Panc1 (cell line): ENCODE data around the gene FSD2. TPM values are rescaled to one million over a fixed set of nuclear protein-coding genes. Genes with fewer than 3 reads are reported as not detected.

Experiments
- ATAC-seq: fragments of 200-7000 bp; cut with Tn5 transposase; 2 replicates; pipeline ENCODE4 v1.9.1; 2020; ENCODE audit warnings: mild to moderate bottlenecking, moderate library complexity
- BruUV-seq: library from RNA; stranded (reverse); fragments of 400-500 nt; replicated peaks from 2 replicates; lab custom pipeline; 2021; lab: Mats Ljungman, UMichigan
- CTCF ChIA-PET: fragments of 300-600 bp; sonication (Branson Sonifier 250); formaldehyde crosslinking; loops from one replicate; lab custom pipeline; 2022; ENCODE audit warnings: antibody characterized with exemption; lab: Charles Lee
- POLR2A ChIA-PET: fragments of 300-600 bp; sonication (Branson Sonifier 250); formaldehyde crosslinking; loops from one replicate; lab custom pipeline; 2022; ENCODE audit warnings: antibody characterized with exemption; lab: Charles Lee
- DNase-seq: peaks from one replicate; pipeline ENCODE4 v3.0.0-alpha.2; 2010; ENCODE audit warnings: low read depth, low spot score
- H3K27ac ChIP-seq: 2 replicates; pipeline ENCODE4 v1.5.1; 2011; ENCODE audit warnings: mild to moderate bottlenecking, low read length, inconsistent platforms
- H3K27me3 ChIP-seq: fragments of 200-500 bp; sonication (Bioruptor generic); 2 replicates; pipeline ENCODE4 v1.6.0; 2014; ENCODE audit warnings: low read length, inconsistent platforms; ENCODE audit not compliant: control insufficient read depth, insufficient read depth
- H3K36me3 ChIP-seq: fragments of 200-500 bp; sonication (Bioruptor generic); 2 replicates; pipeline ENCODE4 v1.5.1; 2014; ENCODE audit warnings: inconsistent platforms, mild to moderate bottlenecking, low read length, moderate library complexity; ENCODE audit not compliant: control insufficient read depth, insufficient read depth
- H3K4me1 ChIP-seq: 2 replicates; pipeline ENCODE4 v1.5.1; 2011; ENCODE audit warnings: inconsistent platforms, mild to moderate bottlenecking, low read length, moderate library complexity; ENCODE audit not compliant: control insufficient read depth, insufficient read depth
- H3K4me3 ChIP-seq, 2 experiments: 2 replicates each; pipeline ENCODE4 v1.5.1; 2011 to 2012; ENCODE audit warnings: low read depth in 2 of 2, low read length in 2 of 2, mild to moderate bottlenecking in 2 of 2, inconsistent platforms in 1 of 2, moderate library complexity in 1 of 2
- H3K9me3 ChIP-seq: fragments of 200-500 bp; sonication (Bioruptor generic); 2 replicates; pipeline ENCODE4 v1.5.1; 2014; ENCODE audit warnings: low read depth, mild to moderate bottlenecking, inconsistent platforms, low read length, moderate library complexity; ENCODE audit not compliant: control insufficient read depth, insufficient read depth
- POLR2AphosphoS5 ChIP-seq: IDR thresholded peaks from 2 replicates; pipeline ENCODE4 v1.6.1; 2012; ENCODE audit warnings: mild to moderate bottlenecking, low read depth, low read length, moderate library complexity
- SIN3A ChIP-seq: IDR thresholded peaks from 2 replicates; pipeline ENCODE4 v1.6.1; 2012; ENCODE audit warnings: low read depth, mild to moderate bottlenecking, low read length, moderate library complexity, borderline replicate concordance; ENCODE audit not compliant: insufficient read depth
- TCF7L2 ChIP-seq: IDR thresholded peaks from 2 replicates; pipeline ENCODE4 v1.6.1; 2011; ENCODE audit warnings: mild to moderate bottlenecking, low read depth, low read length, inconsistent platforms
- in situ Hi-C: cut with HindIII; loops from 2 replicates; pipeline ENCODE4 v1.10.0; 2016; ENCODE audit warnings: low sequenced_read_pairs, low pct_unique_long_range_greater_than_20kb
- intact Hi-C: fragments of 100-400 bp; cut with micrococcal nuclease; formaldehyde crosslinking; loops from one replicate; pipeline ENCODE4 v1.10.0; 2022; ENCODE audit not compliant: unreplicated experiment
- total RNA-seq: library from RNA; stranded (reverse); gene quantifications from one replicate; pipeline ENCODE4 v1.2.1, GENCODE V29; 2021; ENCODE audit not compliant: unreplicated experiment
- TF ChIP-seq, protein P1 (sequence below), 2 experiments: IDR thresholded peaks; 2 replicates each; pipeline ENCODE4 v1.6.1; 2011 to 2012; ENCODE audit warnings: low read depth in 2 of 2, control low read depth in 1 of 2, low read length in 1 of 2, mild to moderate bottlenecking in 1 of 2, moderate library complexity in 1 of 2; ENCODE audit not compliant: insufficient read depth in 1 of 2
- TF ChIP-seq, protein P2 (sequence below): fragments of 450-650 bp; IDR thresholded peaks from 2 replicates; pipeline ENCODE4 v1.5.1; 2017; ENCODE audit warnings: mild to moderate bottlenecking

FSD2 gene
- total RNA-seq, 1 experiment from 2014 or later = not detected

GRCh38 chr15:82851306-82851850 is 45.5 kb upstream of the FSD2 start:
- CTCF ChIA-PET = no interaction called here
- in situ Hi-C loops = no loop called here
- TF ChIP-seq POLR2AphosphoS5 = no peak
- TF ChIP-seq SIN3A = no peak
- TF ChIP-seq TCF7L2 = no peak
- TF ChIP-seq, protein P1, sequence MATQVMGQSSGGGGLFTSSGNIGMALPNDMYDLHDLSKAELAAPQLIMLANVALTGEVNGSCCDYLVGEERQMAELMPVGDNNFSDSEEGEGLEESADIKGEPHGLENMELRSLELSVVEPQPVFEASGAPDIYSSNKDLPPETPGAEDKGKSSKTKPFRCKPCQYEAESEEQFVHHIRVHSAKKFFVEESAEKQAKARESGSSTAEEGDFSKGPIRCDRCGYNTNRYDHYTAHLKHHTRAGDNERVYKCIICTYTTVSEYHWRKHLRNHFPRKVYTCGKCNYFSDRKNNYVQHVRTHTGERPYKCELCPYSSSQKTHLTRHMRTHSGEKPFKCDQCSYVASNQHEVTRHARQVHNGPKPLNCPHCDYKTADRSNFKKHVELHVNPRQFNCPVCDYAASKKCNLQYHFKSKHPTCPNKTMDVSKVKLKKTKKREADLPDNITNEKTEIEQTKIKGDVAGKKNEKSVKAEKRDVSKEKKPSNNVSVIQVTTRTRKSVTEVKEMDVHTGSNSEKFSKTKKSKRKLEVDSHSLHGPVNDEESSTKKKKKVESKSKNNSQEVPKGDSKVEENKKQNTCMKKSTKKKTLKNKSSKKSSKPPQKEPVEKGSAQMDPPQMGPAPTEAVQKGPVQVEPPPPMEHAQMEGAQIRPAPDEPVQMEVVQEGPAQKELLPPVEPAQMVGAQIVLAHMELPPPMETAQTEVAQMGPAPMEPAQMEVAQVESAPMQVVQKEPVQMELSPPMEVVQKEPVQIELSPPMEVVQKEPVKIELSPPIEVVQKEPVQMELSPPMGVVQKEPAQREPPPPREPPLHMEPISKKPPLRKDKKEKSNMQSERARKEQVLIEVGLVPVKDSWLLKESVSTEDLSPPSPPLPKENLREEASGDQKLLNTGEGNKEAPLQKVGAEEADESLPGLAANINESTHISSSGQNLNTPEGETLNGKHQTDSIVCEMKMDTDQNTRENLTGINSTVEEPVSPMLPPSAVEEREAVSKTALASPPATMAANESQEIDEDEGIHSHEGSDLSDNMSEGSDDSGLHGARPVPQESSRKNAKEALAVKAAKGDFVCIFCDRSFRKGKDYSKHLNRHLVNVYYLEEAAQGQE (IDR thresholded peaks at IDR 0.05; ENCODE audit: insufficient read depth in 1 of 2, low read depth in 2 of 2, low read length in 1 of 2) = no peak
- TF ChIP-seq, protein P2, sequence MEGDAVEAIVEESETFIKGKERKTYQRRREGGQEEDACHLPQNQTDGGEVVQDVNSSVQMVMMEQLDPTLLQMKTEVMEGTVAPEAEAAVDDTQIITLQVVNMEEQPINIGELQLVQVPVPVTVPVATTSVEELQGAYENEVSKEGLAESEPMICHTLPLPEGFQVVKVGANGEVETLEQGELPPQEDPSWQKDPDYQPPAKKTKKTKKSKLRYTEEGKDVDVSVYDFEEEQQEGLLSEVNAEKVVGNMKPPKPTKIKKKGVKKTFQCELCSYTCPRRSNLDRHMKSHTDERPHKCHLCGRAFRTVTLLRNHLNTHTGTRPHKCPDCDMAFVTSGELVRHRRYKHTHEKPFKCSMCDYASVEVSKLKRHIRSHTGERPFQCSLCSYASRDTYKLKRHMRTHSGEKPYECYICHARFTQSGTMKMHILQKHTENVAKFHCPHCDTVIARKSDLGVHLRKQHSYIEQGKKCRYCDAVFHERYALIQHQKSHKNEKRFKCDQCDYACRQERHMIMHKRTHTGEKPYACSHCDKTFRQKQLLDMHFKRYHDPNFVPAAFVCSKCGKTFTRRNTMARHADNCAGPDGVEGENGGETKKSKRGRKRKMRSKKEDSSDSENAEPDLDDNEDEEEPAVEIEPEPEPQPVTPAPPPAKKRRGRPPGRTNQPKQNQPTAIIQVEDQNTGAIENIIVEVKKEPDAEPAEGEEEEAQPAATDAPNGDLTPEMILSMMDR = no peak
- no peaks in the 10 kb centered on the region for H3K4me1 ChIP-seq
- H3K4me3 ChIP-seq = no peak overlapping the region
- DNase-seq (no peak), ATAC-seq (no peak)
- no peaks in the 10 kb centered on the region for H3K27me3 ChIP-seq
- no peak overlapping the region for H3K27ac ChIP-seq
- intact Hi-C loops = loop anchor here (2.0 kb wide), 1 partner anchor 149 kb away; no protein-coding TSS in a partner anchor
- no TSS peak for BruUV-seq
- no peaks in the 10 kb centered on the region for H3K9me3 ChIP-seq
- POLR2A ChIA-PET = no interaction called here
- H3K36me3 ChIP-seq = no peaks in the 10 kb centered on the region

DNA sequence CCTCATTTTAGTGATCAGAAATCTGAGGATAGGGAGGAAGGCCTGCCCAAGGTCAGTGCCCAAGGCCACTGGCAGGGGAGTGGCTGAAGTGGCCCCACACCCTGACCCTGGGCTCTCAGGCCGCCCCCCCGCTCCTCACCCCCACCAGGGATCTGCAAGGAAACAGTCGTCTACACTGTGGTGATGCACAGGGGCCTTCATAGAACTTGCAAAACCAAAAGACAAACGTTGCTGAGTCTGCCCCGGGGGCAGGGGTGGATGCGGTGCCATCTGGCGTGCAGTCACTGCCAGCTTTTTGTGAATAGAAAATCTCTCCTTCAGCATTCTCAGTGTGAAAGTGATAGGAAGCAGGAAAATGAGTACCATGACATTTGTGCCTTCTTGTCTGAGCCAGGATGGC is 44.9 kb upstream of the FSD2 start:
- in situ Hi-C loops (no loop called here), intact Hi-C loops (loop anchor here (2.0 kb wide), 1 partner anchor 150 kb away; no protein-coding TSS in a partner anchor)
- H3K4me3 ChIP-seq = no peak overlapping the region
- ATAC-seq (no peak), DNase-seq (no peak)
- BruUV-seq = no TSS peak
- H3K4me1 ChIP-seq = no peaks in the 10 kb centered on the region
- ChIA-PET CTCF (no interaction called here), POLR2A (no interaction called here)
- H3K27ac ChIP-seq = no peak overlapping the region
- TF ChIP-seq SIN3A (no peak), TCF7L2 (no peak), POLR2AphosphoS5 (no peak)
- TF ChIP-seq, protein P1 (IDR thresholded peaks at IDR 0.05; ENCODE audit: insufficient read depth in 1 of 2, low read depth in 2 of 2, low read length in 1 of 2) = no peak
- TF ChIP-seq, protein P2 = no peak
- no peaks in the 10 kb centered on the region for H3K27me3 ChIP-seq
- no peaks in the 10 kb centered on the region for H3K36me3 ChIP-seq
- H3K9me3 ChIP-seq = no peaks in the 10 kb centered on the region
